NCI-H1048 (cell line): Measurements from ENCODE around the gene HTN3.
"Not testable (repeated sequence)": the region's sequence is repeated elsewhere in the genome, so short reads cannot be mapped to it uniquely, and the experiment has no call there.

Experiments used
- DNase-seq: peaks from one replicate; lab custom pipeline; 2025; lab: John Stamatoyannopoulos, UW

HTN3 gene

GRCh38 chr4:70028159-70028558 lies at the start of gene HTN3:
HTN3 (plus strand) TSS chr4:70028459; CDS start chr4:70030741, 2,282 bp downstream.
- not testable (repeated sequence) for DNase-seq

GRCh38 chr4:69984030-69984443 lies 44.2 kb upstream of the HTN3 start:
- DNase-seq = no peak

- no peak for DNase-seq
Observed at GRCh38 chr4:69986663-69987062, 41.6 kb upstream of the HTN3 start.

GRCh38 chr4:69991016-69991415 lies 37.2 kb upstream of the HTN3 start:
- DNase-seq = no peak

GRCh38 chr4:69994782-69995181 lies 33.5 kb upstream of the HTN3 start:
- no peak for DNase-seq

GRCh38 chr4:69995526-69996016 lies 32.7 kb upstream of the HTN3 start, which contains the start of gene STATH:
STATH (plus strand) TSS chr4:69995966; CDS start chr4:69998438, 2,472 bp downstream.
- DNase-seq = no peak

GRCh38 chr4:69999420-69999819 lies 28.8 kb upstream of the HTN3 start:
- no peak for DNase-seq

- DNase-seq = no peak
Observed at GRCh38 chr4:70000711-70001110, 27.5 kb upstream of the HTN3 start.

- no peak for DNase-seq
Observed at GRCh38 chr4:70002507-70002906, 25.8 kb upstream of the HTN3 start.

- no peak for DNase-seq
Observed at GRCh38 chr4:70008771-70009170, 19.5 kb upstream of the HTN3 start.

GRCh38 chr4:70019006-70019405 lies 9.3 kb upstream of the HTN3 start:
- not testable (repeated sequence) for DNase-seq

- DNase-seq = no peak
Observed at GRCh38 chr4:70023218-70023617, 5.0 kb upstream of the HTN3 start.

- no peak for DNase-seq
Observed at GRCh38 chr4:70027011-70027410, 1.2 kb upstream of the HTN3 start.

- DNase-seq = not testable (repeated sequence)
Observed at GRCh38 chr4:70037559-70037958, 9.3 kb downstream of the HTN3 start.

GRCh38 chr4:70039928-70040327 lies 11.7 kb downstream of the HTN3 start:
- DNase-seq = not testable (repeated sequence)

- no peak for DNase-seq
Observed at GRCh38 chr4:70041652-70042286, 13.5 kb downstream of the HTN3 start.

GRCh38 chr4:70050138-70050537 lies 21.9 kb downstream of the HTN3 start, which contains the start of gene HTN1:
HTN1 (plus strand) TSS chr4:70050438; CDS start chr4:70053077, 2,639 bp downstream.
- not testable (repeated sequence) for DNase-seq

- not testable (repeated sequence) for DNase-seq
Observed at GRCh38 chr4:70056534-70056933, 28.3 kb downstream of the HTN3 start.

- DNase-seq = no peak
Observed at GRCh38 chr4:70057651-70058050, 29.4 kb downstream of the HTN3 start.

- DNase-seq = no peak
Observed at GRCh38 chr4:70059149-70059548, 30.9 kb downstream of the HTN3 start.

GRCh38 chr4:70062000-70062399 lies 33.7 kb downstream of the HTN3 start:
- no peak for DNase-seq

- DNase-seq = no peak
Observed at GRCh38 chr4:70080205-70080604, 51.9 kb downstream of the HTN3 start.
